DND-41 (cell line): Measurements from ENCODE around the gene ELOVL7.

ENCODE experiments used
- ATAC-seq: fragments of 200-7000 bp; cut with Tn5 transposase; 3 replicates; pipeline ENCODE4 v1.9.1; 2021; ENCODE audit warnings: low read depth; ENCODE audit not compliant: insufficient read depth
- DNase-seq: peaks from one replicate; pipeline ENCODE4 v3.0.0-alpha.2; 2020
- H2AFZ ChIP-seq: 2 replicates; pipeline ENCODE4 v1.6.0; 2012; ENCODE audit warnings: low read depth, low read length
- H3K27ac ChIP-seq: 2 replicates; pipeline ENCODE4 v1.5.1; 2012; ENCODE audit warnings: low read length, inconsistent platforms
- H3K27me3 ChIP-seq: fragments of 200-600 bp; sonication (generic); 2 replicates; pipeline ENCODE4 v1.6.0; 2012; ENCODE audit warnings: low read length, mild to moderate bottlenecking, inconsistent platforms; ENCODE audit not compliant: insufficient read depth, poor library complexity
- H3K36me3 ChIP-seq: 2 replicates; pipeline ENCODE4 v1.5.1; 2012; ENCODE audit warnings: low read length, inconsistent platforms; ENCODE audit not compliant: insufficient read depth
- H3K4me1 ChIP-seq: 2 replicates; pipeline ENCODE4 v1.5.1; 2012; ENCODE audit warnings: mild to moderate bottlenecking, low read length; ENCODE audit not compliant: insufficient read depth
- H3K4me2 ChIP-seq: 2 replicates; pipeline ENCODE4 v1.6.0; 2012; ENCODE audit warnings: mild to moderate bottlenecking, moderate library complexity, low read length, inconsistent platforms; ENCODE audit not compliant: insufficient read depth
- H3K4me3 ChIP-seq, 2 experiments: fragments of 200-600 bp in 1 of 2; shearing (Covaris generic) in 1 of 2; 2 replicates each; pipeline ENCODE4 v1.5.1; 2012 to 2016; ENCODE audit warnings: inconsistent platforms in 2 of 2, low read length in 2 of 2, mild to moderate bottlenecking in 2 of 2, low read depth in 1 of 2, moderate library complexity in 1 of 2
- H3K79me2 ChIP-seq: 2 replicates; pipeline ENCODE4 v1.6.0; 2012; ENCODE audit warnings: low read length, inconsistent platforms; ENCODE audit not compliant: insufficient read depth
- H3K9ac ChIP-seq: 2 replicates; pipeline ENCODE4 v1.6.0; 2012; ENCODE audit warnings: low read depth, mild to moderate bottlenecking, inconsistent platforms, low read length, moderate library complexity
- H3K9me3 ChIP-seq: 2 replicates; pipeline ENCODE4 v1.5.1; 2012; ENCODE audit warnings: low read length, moderate library complexity, mild to moderate bottlenecking, inconsistent platforms; ENCODE audit not compliant: insufficient read depth, severe bottlenecking
- H4K20me1 ChIP-seq: 2 replicates; pipeline ENCODE4 v1.6.0; 2012; ENCODE audit warnings: low read length; ENCODE audit not compliant: insufficient read depth
- EZH2 ChIP-seq: IDR thresholded peaks from 3 replicates; pipeline ENCODE4 v1.6.1; 2012; ENCODE audit warnings: borderline replicate concordance, low read depth, mild to moderate bottlenecking, moderate library complexity, low read length, inconsistent platforms; ENCODE audit not compliant: severe bottlenecking
- TF ChIP-seq, protein P1 (sequence below): IDR thresholded peaks from 2 replicates; pipeline ENCODE4 v1.5.1; 2012; ENCODE audit warnings: borderline replicate concordance, low read length, moderate library complexity, mild to moderate bottlenecking; ENCODE audit not compliant: poor library complexity, severe bottlenecking; ENCODE audit errors: extremely low read depth

The ELOVL7 gene

DNA sequence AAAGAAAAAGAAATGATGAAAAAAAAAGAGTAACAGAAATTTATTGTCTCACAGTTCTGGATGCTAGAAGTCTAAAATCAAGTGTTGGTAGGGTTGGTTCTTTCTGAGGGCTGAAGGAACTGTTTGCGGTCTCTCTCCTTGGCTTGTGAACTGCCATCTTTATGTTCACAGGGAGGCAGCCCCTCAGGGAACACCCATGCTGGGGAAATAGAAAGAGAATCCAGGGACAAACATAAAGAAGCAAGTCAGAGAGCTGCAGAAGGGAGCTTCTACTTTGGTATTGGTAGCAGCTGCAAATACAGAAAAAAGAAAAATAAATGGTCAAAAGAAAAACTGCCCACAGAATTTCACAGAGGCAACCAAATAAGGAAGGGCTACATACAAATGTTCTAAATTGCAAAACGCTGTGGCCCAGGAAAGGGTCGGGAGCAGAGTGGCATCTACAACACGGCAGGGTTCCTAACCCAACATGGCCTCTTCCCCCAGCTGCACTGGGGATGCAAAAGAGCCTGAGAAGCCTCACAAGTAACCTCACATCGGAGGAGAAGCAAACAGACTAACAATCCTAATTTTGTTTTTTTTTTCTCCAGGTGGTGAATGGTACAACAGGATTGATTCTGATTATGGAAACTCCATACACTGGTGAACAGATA, 37.4 kb downstream of the ELOVL7 start:
- ATAC-seq (no peak), DNase-seq (no peak)
- TF ChIP-seq, protein P1, sequence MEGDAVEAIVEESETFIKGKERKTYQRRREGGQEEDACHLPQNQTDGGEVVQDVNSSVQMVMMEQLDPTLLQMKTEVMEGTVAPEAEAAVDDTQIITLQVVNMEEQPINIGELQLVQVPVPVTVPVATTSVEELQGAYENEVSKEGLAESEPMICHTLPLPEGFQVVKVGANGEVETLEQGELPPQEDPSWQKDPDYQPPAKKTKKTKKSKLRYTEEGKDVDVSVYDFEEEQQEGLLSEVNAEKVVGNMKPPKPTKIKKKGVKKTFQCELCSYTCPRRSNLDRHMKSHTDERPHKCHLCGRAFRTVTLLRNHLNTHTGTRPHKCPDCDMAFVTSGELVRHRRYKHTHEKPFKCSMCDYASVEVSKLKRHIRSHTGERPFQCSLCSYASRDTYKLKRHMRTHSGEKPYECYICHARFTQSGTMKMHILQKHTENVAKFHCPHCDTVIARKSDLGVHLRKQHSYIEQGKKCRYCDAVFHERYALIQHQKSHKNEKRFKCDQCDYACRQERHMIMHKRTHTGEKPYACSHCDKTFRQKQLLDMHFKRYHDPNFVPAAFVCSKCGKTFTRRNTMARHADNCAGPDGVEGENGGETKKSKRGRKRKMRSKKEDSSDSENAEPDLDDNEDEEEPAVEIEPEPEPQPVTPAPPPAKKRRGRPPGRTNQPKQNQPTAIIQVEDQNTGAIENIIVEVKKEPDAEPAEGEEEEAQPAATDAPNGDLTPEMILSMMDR, result no peak
- TF ChIP-seq EZH2, result no peak
- no peak overlapping the region for H3K4me2 ChIP-seq
- H3K4me3 ChIP-seq, result no peak overlapping the region
- H3K9ac ChIP-seq, result no peak overlapping the region
- no peaks in the 10 kb centered on the region for H3K27me3 ChIP-seq
- H3K9me3 ChIP-seq, result no peaks in the 10 kb centered on the region
- H2AFZ ChIP-seq, result no peak overlapping the region
- no peaks in the 10 kb centered on the region for H3K36me3 ChIP-seq
- H3K79me2 ChIP-seq, result no peaks in the 10 kb centered on the region
- H3K4me1 ChIP-seq, result no peaks in the 10 kb centered on the region
- no peaks in the 10 kb centered on the region for H4K20me1 ChIP-seq
- H3K27ac ChIP-seq, result no peak overlapping the region

DNA sequence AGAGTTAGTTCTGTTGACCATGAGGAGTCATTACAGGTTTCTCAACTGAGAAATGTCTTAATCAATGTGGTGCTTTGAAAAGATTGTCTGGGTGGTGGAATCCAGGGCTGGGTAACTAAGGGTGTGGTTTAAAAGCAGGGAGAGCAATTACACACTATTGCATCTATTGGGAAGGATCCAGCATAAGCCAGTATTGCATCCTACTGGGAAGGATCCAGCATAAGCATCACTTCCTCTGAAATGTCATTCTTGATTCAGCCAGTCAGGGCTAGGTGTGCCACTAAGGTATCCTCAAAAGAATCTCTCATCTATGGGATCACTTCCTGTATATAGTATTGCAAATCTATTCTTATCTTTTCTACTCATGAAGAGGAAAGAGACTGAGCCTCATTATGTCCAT, 38.6 kb downstream of the ELOVL7 start:
- H3K4me2 ChIP-seq, result no peak overlapping the region
- TF ChIP-seq, protein P1, result no peak
- TF ChIP-seq EZH2, result no peak
- H4K20me1 ChIP-seq, result no peaks in the 10 kb centered on the region
- no peaks in the 10 kb centered on the region for H3K79me2 ChIP-seq
- H3K4me3 ChIP-seq, result no peak overlapping the region
- DNase-seq (no peak), ATAC-seq (no peak)
- no peaks in the 10 kb centered on the region for H3K9me3 ChIP-seq
- H3K27me3 ChIP-seq, result no peaks in the 10 kb centered on the region
- H3K4me1 ChIP-seq, result no peaks in the 10 kb centered on the region
- no peak overlapping the region for H2AFZ ChIP-seq
- H3K36me3 ChIP-seq, result no peaks in the 10 kb centered on the region
- no peak overlapping the region for H3K27ac ChIP-seq
- no peak overlapping the region for H3K9ac ChIP-seq

DNA sequence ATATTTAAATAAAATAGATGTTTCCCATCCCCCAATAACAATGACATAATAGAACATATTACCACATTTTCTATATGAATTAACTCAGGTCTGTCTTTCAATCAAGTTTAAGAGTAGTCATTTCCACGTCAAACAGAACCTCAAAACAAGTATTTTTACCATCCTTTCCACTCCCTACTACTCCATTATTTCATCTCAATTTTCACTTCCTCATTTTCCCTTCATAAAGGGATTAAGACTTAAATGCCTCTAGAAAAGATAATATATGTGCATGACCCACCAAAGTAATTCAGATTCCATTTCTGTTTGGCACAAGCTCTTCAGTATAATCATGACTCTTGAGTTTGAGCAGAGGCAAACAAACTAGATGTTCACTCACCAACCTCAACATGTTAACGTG, 40.4 kb downstream of the ELOVL7 start:
- H3K9ac ChIP-seq, result no peak overlapping the region
- no peak overlapping the region for H3K27ac ChIP-seq
- no peak overlapping the region for H2AFZ ChIP-seq
- H3K4me1 ChIP-seq, result no peaks in the 10 kb centered on the region
- no peaks in the 10 kb centered on the region for H3K9me3 ChIP-seq
- no peaks in the 10 kb centered on the region for H4K20me1 ChIP-seq
- H3K36me3 ChIP-seq, result no peaks in the 10 kb centered on the region
- H3K79me2 ChIP-seq, result no peaks in the 10 kb centered on the region
- H3K4me2 ChIP-seq, result no peak overlapping the region
- H3K4me3 ChIP-seq, result no peak overlapping the region
- DNase-seq (no peak), ATAC-seq (no peak)
- no peaks in the 10 kb centered on the region for H3K27me3 ChIP-seq
- TF ChIP-seq, protein P1, result no peak
- no peak for TF ChIP-seq EZH2
